ENCODE results near the gene NRP2.

- TF ChIP-seq CTCF (IDR thresholded peaks at IDR 0.05; ENCODE audit: low read depth, low read length, missing input control), result no peak
- no peak for TF ChIP-seq SP1 (IDR thresholded peaks at IDR 0.05)
- TF ChIP-seq GABPA (IDR thresholded peaks at IDR 0.05 in 1 of 2, conservative IDR thresholded peaks at IDR 0.05 in 1 of 2), result no peak
- no peak for TF ChIP-seq FOXA1 (IDR thresholded peaks at IDR 0.05)
- no peak for TF ChIP-seq RAD21 (IDR thresholded peaks at IDR 0.05)
- TF ChIP-seq YY1 (IDR thresholded peaks at IDR 0.05), result no peak
- TF ChIP-seq TAF1 (conservative IDR thresholded peaks at IDR 0.05), result no peak
Observed at GRCh38 chr2:205702576-205702975, 20.3 kb downstream of the NRP2 start.
